ENCODE data around the gene FAM83C. TPM values are rescaled to one million over a fixed set of nuclear protein-coding genes. Genes with fewer than 3 reads are reported as not detected.

Gene FAM83C
- total RNA-seq, 4 donors from 2014 or later = not detected

- Histone ChIP-seq H3K4me3 (no peak overlapping the region), H3K27ac (replicated peaks in 1 of 4) (no peak overlapping the region), H3K36me3 (no peaks in the 10 kb centered on the region), H3K27me3 (peaks cover 0 to 50% (median 0%) of the 10 kb centered on the region in 4 donors), H3K9me3 (no peaks in the 10 kb centered on the region), H3K4me1 (no peaks in the 10 kb centered on the region)
- TF ChIP-seq CTCF (IDR thresholded peaks at IDR 0.05) (no peak), POLR2AphosphoS5 (IDR thresholded peaks at IDR 0.05) (no peak), EP300 (IDR thresholded peaks at IDR 0.05) (no peak), POLR2A (IDR thresholded peaks at IDR 0.05; ENCODE audit: low read depth) (no peak)
- WGBS = 94% methylated on average over 19 of the region's 19 CpGs
- intact Hi-C loops (cut with DNase I) = no loop called here
- no peak for DNase-seq (ENCODE audit: extremely low spot score)
Measured at GRCh38 chr20:35293303-35294292, 1.4 kb upstream of the FAM83C start.

GRCh38 chr20:35292504-35293285, 470 bp upstream of the FAM83C start:
- TF ChIP-seq POLR2AphosphoS5 (IDR thresholded peaks at IDR 0.05) (no peak), POLR2A (IDR thresholded peaks at IDR 0.05; ENCODE audit: low read depth) (no peak), EP300 (IDR thresholded peaks at IDR 0.05) (no peak), CTCF (IDR thresholded peaks at IDR 0.05) (no peak)
- peaks cover 0 to 44% (median 0%) of the 10 kb centered on the region in 4 donors for H3K27me3 ChIP-seq
- no peak overlapping the region for H3K4me3 ChIP-seq
- intact Hi-C loops (cut with DNase I) = no loop called here
- H3K36me3 ChIP-seq = no peaks in the 10 kb centered on the region
- 77% methylated on average over 23 of the region's 23 CpGs for WGBS
- DNase-seq (ENCODE audit: extremely low spot score) = no peak
- H3K9me3 ChIP-seq = no peaks in the 10 kb centered on the region
- H3K4me1 ChIP-seq = no peaks in the 10 kb centered on the region
- H3K27ac ChIP-seq (replicated peaks in 1 of 4) = no peak overlapping the region

- peaks cover 0 to 28% (median 0%) of the 10 kb centered on the region in 4 donors for H3K27me3 ChIP-seq
- 79% methylated on average over 7 of the region's 7 CpGs for WGBS
- no peaks in the 10 kb centered on the region for H3K4me1 ChIP-seq
- H3K9me3 ChIP-seq = no peaks in the 10 kb centered on the region
- H3K36me3 ChIP-seq = no peaks in the 10 kb centered on the region
- no peak overlapping the region for H3K4me3 ChIP-seq
- DNase-seq (ENCODE audit: extremely low spot score) = no peak
- TF ChIP-seq EP300 (IDR thresholded peaks at IDR 0.05) = no peak
- no peak for TF ChIP-seq CTCF (IDR thresholded peaks at IDR 0.05)
- no peak for TF ChIP-seq POLR2A (IDR thresholded peaks at IDR 0.05; ENCODE audit: low read depth)
- no peak for TF ChIP-seq POLR2AphosphoS5 (IDR thresholded peaks at IDR 0.05)
- intact Hi-C loops (cut with DNase I) = no loop called here
- no peak overlapping the region for H3K27ac ChIP-seq (replicated peaks in 1 of 4)
Measured at GRCh38 chr20:35290887-35291417, 1.3 kb downstream of the FAM83C start.

- intact Hi-C loops (cut with DNase I) = no loop called here
- Histone ChIP-seq H3K9me3 (no peaks in the 10 kb centered on the region), H3K27ac (replicated peaks in 1 of 4) (no peak overlapping the region), H3K4me1 (peaks cover 0 to 3% (median 1%) of the 10 kb centered on the region in 4 donors), H3K4me3 (no peak overlapping the region), H3K27me3 (peaks cover 0 to 27% (median 0%) of the 10 kb centered on the region in 4 donors), H3K36me3 (no peaks in the 10 kb centered on the region)
- WGBS = 69% methylated on average over 6 of the region's 7 CpGs
- no peak for DNase-seq (ENCODE audit: extremely low spot score)
- TF ChIP-seq POLR2AphosphoS5 (IDR thresholded peaks at IDR 0.05) (no peak), CTCF (IDR thresholded peaks at IDR 0.05) (no peak), EP300 (IDR thresholded peaks at IDR 0.05) (no peak), POLR2A (IDR thresholded peaks at IDR 0.05; ENCODE audit: low read depth) (no peak)
Measured at GRCh38 chr20:35290186-35290886, 1.9 kb downstream of the FAM83C start.
